GM23338 (cell line): ENCODE measurements around the gene CNST.

ENCODE experiments used
- CREB1 ChIP-seq: fragments of 250-450 bp; sonication (Bioruptor Pico); IDR thresholded peaks from 2 replicates; pipeline ENCODE4 v1.5.0; 2020; ENCODE audit warnings: low read depth, mild to moderate bottlenecking, moderate library complexity
- CTCF ChIP-seq, 2 experiments: fragments of 200-600 bp in 1 of 2; sonication (generic) in 1 of 2; conservative IDR thresholded peaks; 2 replicates each; pipeline versions ENCODE4 v1.5.1 to v1.6.1; 2016 to 2017; ENCODE audit warnings: antibody characterized with exemption in 2 of 2, low read depth in 2 of 2, mild to moderate bottlenecking in 2 of 2, moderate library complexity in 1 of 2
- EZH2 ChIP-seq: fragments of 200-600 bp; sonication (generic); IDR thresholded peaks from one replicate; pipeline ENCODE4 v1.8.0; 2017; ENCODE audit warnings: antibody characterized with exemption, mild to moderate bottlenecking, low read depth; ENCODE audit not compliant: unreplicated experiment
- EZH2phosphoT487 ChIP-seq: fragments of 200-600 bp; sonication (generic); IDR thresholded peaks from one replicate; pipeline ENCODE4 v1.8.1; 2018; ENCODE audit warnings: antibody characterized with exemption; ENCODE audit not compliant: unreplicated experiment
- POLR2AphosphoS5 ChIP-seq: IDR thresholded peaks from 2 replicates; pipeline ENCODE4 v1.6.1; 2016; ENCODE audit warnings: antibody characterized with exemption, low read depth
- REST ChIP-seq: IDR thresholded peaks from one replicate; pipeline ENCODE4 v1.6.1; 2018; ENCODE audit warnings: antibody characterized with exemption; ENCODE audit not compliant: unreplicated experiment
- ZNF331 ChIP-seq: fragments of 250-450 bp; sonication (Bioruptor Pico); IDR thresholded peaks from 2 replicates; pipeline ENCODE4 v1.5.0; 2020; ENCODE audit warnings: low read depth, mild to moderate bottlenecking, moderate library complexity

- TF ChIP-seq CTCF (conservative IDR thresholded peaks at IDR 0.05; ENCODE audit: low read depth in 2 of 2) (no peak), POLR2AphosphoS5 (no peak), EZH2phosphoT487 (no peak), REST (no peak), EZH2 (no peak), CREB1 (CRISPR knock-in tag) (no peak), ZNF331 (CRISPR knock-in tag) (no peak)
Observed at GRCh38 chr1:246667773-246668172, 101.5 kb downstream of the CNST start.
